Stimulated activated naive CD8-positive, alpha-beta T cell treated with anti-CD3 and anti-CD28 coated beads, Interleukin-15, Interleukin-2, amounts not matched to agents 100 U/mL and 50 U/mL, for 24 hours (primary cell): Measurements from ENCODE around the gene RPL35.
A peak's percentile ranks its signal among the peaks of the same experiment; 100 is the strongest.

ENCODE experiments used
- ATAC-seq: fragments of 150-1000 bp; cut with Tn5 transposase; one replicate; pipeline ENCODE4 v1.10.0; 2021
- DNase-seq: peaks from one replicate; pipeline ENCODE4 v3.0.0; 2021

Gene RPL35

GRCh38 chr9:124818431-124819281 lies 43.1 kb downstream of the RPL35 start:
- ATAC-seq (peak; percentile 86), DNase-seq (peak; percentile 30)

- DNase-seq: no peak
- ATAC-seq: no peak
These were observed 46.2 kb downstream of the RPL35 start for GRCh38 chr9:124815601-124816000.

GRCh38 chr9:124814164-124814535 lies 47.6 kb downstream of the RPL35 start:
- DNase-seq: no peak
- ATAC-seq: no peak

- no peak for DNase-seq
- no peak for ATAC-seq
These were observed 48.1 kb downstream of the RPL35 start for GRCh38 chr9:124813501-124814163.

GRCh38 chr9:124813041-124813440 lies 48.7 kb downstream of the RPL35 start:
- DNase-seq (no peak), ATAC-seq (no peak)

- DNase-seq: peak; percentile 15
These were observed 49.3 kb downstream of the RPL35 start for GRCh38 chr9:124812441-124812876.

GRCh38 chr9:124810663-124811355 lies 50.9 kb downstream of the RPL35 start:
- ATAC-seq: no peak
- no peak for DNase-seq

More at GRCh38 chr9:124812441-124812876, 49.3 kb downstream of the RPL35 start:
- peak; percentile 71 for ATAC-seq

- DNase-seq: no peak
- ATAC-seq: no peak
These were observed 51.8 kb downstream of the RPL35 start for GRCh38 chr9:124809741-124810500.

GRCh38 chr9:124809211-124809610 lies 52.5 kb downstream of the RPL35 start:
- DNase-seq (no peak), ATAC-seq (no peak)

GRCh38 chr9:124808246-124808956 lies 53.4 kb downstream of the RPL35 start:
- ATAC-seq: no peak
- no peak for DNase-seq
